ENCODE results near the gene ACTL9. TPM values are rescaled to one million over a fixed set of nuclear protein-coding genes. Genes with fewer than 3 reads are reported as not detected.

The ACTL9 gene
- total and polyA plus RNA-seq, 2 experiments from 2014 or later: not detected

GRCh38 chr19:8684001-8684902 is 14.3 kb downstream of the ACTL9 start (continued):
- TF ChIP-seq, protein P1, sequence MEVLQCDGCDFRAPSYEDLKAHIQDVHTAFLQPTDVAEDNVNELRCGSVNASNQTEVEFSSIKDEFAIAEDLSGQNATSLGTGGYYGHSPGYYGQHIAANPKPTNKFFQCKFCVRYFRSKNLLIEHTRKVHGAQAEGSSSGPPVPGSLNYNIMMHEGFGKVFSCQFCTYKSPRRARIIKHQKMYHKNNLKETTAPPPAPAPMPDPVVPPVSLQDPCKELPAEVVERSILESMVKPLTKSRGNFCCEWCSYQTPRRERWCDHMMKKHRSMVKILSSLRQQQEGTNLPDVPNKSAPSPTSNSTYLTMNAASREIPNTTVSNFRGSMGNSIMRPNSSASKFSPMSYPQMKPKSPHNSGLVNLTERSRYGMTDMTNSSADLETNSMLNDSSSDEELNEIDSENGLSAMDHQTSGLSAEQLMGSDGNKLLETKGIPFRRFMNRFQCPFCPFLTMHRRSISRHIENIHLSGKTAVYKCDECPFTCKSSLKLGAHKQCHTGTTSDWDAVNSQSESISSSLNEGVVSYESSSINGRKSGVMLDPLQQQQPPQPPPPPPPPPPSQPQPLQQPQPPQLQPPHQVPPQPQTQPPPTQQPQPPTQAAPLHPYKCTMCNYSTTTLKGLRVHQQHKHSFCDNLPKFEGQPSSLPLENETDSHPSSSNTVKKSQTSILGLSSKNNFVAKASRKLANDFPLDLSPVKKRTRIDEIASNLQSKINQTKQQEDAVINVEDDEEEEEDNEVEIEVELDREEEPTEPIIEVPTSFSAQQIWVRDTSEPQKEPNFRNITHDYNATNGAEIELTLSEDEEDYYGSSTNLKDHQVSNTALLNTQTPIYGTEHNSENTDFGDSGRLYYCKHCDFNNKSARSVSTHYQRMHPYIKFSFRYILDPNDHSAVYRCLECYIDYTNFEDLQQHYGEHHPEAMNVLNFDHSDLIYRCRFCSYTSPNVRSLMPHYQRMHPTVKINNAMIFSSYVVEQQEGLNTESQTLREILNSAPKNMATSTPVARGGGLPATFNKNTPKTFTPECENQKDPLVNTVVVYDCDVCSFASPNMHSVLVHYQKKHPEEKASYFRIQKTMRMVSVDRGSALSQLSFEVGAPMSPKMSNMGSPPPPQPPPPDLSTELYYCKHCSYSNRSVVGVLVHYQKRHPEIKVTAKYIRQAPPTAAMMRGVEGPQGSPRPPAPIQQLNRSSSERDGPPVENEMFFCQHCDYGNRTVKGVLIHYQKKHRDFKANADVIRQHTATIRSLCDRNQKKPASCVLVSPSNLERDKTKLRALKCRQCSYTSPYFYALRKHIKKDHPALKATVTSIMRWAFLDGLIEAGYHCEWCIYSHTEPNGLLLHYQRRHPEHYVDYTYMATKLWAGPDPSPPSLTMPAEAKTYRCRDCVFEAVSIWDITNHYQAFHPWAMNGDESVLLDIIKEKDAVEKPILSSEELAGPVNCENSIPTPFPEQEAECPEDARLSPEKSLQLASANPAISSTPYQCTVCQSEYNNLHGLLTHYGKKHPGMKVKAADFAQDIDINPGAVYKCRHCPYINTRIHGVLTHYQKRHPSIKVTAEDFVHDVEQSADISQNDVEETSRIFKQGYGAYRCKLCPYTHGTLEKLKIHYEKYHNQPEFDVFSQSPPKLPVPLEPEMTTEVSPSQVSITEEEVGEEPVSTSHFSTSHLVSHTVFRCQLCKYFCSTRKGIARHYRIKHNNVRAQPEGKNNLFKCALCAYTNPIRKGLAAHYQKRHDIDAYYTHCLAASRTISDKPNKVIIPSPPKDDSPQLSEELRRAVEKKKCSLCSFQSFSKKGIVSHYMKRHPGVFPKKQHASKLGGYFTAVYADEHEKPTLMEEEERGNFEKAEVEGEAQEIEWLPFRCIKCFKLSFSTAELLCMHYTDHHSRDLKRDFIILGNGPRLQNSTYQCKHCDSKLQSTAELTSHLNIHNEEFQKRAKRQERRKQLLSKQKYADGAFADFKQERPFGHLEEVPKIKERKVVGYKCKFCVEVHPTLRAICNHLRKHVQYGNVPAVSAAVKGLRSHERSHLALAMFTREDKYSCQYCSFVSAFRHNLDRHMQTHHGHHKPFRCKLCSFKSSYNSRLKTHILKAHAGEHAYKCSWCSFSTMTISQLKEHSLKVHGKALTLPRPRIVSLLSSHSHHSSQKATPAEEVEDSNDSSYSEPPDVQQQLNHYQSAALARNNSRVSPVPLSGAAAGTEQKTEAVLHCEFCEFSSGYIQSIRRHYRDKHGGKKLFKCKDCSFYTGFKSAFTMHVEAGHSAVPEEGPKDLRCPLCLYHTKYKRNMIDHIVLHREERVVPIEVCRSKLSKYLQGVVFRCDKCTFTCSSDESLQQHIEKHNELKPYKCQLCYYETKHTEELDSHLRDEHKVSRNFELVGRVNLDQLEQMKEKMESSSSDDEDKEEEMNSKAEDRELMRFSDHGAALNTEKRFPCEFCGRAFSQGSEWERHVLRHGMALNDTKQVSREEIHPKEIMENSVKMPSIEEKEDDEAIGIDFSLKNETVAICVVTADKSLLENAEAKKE (CRISPR knock-in tag; IDR thresholded peaks at IDR 0.05): no peak
- TF ChIP-seq JUNB (IDR thresholded peaks at IDR 0.05; ENCODE audit: unreplicated experiment) (no peak), CREB1 (CRISPR knock-in tag; IDR thresholded peaks at IDR 0.05; ENCODE audit: low read depth) (no peak), EZH2phosphoT487 (IDR thresholded peaks at IDR 0.05; ENCODE audit: unreplicated experiment) (no peak), ZNF331 (CRISPR knock-in tag; IDR thresholded peaks at IDR 0.05; ENCODE audit: low read depth) (no peak), EZH2 (IDR thresholded peaks at IDR 0.05; ENCODE audit: low read depth, unreplicated experiment) (no peak), POLR2AphosphoS5 (IDR thresholded peaks at IDR 0.05; ENCODE audit: low read depth) (no peak)
- TF ChIP-seq, protein P2, sequence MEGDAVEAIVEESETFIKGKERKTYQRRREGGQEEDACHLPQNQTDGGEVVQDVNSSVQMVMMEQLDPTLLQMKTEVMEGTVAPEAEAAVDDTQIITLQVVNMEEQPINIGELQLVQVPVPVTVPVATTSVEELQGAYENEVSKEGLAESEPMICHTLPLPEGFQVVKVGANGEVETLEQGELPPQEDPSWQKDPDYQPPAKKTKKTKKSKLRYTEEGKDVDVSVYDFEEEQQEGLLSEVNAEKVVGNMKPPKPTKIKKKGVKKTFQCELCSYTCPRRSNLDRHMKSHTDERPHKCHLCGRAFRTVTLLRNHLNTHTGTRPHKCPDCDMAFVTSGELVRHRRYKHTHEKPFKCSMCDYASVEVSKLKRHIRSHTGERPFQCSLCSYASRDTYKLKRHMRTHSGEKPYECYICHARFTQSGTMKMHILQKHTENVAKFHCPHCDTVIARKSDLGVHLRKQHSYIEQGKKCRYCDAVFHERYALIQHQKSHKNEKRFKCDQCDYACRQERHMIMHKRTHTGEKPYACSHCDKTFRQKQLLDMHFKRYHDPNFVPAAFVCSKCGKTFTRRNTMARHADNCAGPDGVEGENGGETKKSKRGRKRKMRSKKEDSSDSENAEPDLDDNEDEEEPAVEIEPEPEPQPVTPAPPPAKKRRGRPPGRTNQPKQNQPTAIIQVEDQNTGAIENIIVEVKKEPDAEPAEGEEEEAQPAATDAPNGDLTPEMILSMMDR (conservative IDR thresholded peaks at IDR 0.05; ENCODE audit: low read depth in 2 of 2): no peak
- TF ChIP-seq, protein P3, sequence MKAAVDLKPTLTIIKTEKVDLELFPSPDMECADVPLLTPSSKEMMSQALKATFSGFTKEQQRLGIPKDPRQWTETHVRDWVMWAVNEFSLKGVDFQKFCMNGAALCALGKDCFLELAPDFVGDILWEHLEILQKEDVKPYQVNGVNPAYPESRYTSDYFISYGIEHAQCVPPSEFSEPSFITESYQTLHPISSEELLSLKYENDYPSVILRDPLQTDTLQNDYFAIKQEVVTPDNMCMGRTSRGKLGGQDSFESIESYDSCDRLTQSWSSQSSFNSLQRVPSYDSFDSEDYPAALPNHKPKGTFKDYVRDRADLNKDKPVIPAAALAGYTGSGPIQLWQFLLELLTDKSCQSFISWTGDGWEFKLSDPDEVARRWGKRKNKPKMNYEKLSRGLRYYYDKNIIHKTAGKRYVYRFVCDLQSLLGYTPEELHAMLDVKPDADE (IDR thresholded peaks at IDR 0.05): no peak
